Ammon's horn (tissue), 1 donor: Measurements from ENCODE around the gene MILR1.

Experiments used
- DNase-seq: peaks from one replicate; pipeline ENCODE4 v3.0.0-alpha.2; 2016; ENCODE audit warnings: low spot score

The MILR1 gene

GRCh38 chr17:64503341-64503740 is 54.4 kb downstream of the MILR1 start:
- no peak for DNase-seq

DNA sequence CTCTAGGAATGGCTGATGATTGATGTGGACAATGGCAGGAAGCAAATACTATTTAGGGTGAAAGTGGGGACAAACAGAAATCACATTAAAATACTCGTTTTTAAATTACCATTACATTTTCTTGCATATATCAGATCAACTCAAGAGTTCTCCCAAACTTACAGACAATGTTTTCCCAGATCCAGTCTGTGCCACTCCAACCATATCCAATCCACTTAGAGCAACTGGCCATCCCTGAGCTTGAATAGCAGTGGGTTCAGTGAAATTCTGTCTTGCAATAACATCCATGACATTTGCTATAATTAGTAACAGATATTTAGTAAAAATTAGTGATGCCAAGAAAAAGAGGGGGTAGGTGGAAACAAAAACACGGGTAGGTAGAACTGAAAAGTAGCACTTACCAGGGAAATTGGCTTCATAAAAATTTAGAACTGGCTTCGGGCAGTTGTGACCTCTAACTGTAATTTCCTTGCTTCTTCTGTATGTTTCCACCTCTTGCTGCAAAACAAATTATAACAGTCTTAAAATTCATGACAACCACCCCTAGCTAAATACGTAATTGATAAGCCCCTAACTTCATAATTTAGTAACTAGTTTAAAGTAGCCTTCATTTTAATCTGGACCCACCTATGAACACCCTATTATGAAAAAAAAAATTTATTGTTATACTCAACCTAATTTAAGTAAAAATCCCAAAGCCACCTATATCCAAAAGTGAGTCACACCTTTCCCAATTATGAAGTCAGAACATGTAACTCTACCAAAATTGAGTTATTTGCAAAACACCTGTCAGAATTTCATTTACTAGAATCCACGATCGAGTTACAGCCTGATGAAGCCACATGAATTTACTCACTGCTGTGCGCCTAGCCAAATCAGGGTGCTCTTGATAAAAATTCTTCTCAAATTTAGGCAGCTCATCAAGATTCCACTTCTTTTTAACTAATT is 55.2 kb downstream of the MILR1 start:
- DNase-seq = no peak

DNA sequence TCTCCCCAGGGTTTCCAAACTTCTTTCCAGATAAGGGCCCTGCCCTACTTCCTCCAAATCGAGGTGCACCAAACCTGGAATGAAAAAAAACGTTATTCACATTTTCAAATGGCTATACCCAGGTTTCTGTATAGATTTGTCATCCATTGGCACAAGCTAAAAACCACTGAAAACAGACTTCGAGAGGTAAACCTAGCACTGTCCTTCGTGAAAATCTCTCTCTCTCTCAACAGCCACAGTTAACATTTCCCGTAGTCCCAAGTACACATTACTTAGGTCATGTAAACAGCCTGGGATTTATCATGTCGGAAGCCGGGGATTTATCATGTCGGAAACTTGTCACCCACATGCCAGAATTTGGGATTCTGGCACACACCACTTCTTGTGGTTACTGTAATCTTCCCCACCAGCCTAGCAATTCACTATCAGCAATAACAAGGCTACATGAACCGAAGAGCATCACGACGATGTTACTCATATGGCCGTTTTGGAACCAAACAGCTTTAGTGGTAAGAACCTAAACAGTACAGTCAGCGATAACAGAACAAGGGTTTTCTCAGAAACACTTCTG is 55.9 kb downstream of the MILR1 start:
- DNase-seq = no peak

DNA sequence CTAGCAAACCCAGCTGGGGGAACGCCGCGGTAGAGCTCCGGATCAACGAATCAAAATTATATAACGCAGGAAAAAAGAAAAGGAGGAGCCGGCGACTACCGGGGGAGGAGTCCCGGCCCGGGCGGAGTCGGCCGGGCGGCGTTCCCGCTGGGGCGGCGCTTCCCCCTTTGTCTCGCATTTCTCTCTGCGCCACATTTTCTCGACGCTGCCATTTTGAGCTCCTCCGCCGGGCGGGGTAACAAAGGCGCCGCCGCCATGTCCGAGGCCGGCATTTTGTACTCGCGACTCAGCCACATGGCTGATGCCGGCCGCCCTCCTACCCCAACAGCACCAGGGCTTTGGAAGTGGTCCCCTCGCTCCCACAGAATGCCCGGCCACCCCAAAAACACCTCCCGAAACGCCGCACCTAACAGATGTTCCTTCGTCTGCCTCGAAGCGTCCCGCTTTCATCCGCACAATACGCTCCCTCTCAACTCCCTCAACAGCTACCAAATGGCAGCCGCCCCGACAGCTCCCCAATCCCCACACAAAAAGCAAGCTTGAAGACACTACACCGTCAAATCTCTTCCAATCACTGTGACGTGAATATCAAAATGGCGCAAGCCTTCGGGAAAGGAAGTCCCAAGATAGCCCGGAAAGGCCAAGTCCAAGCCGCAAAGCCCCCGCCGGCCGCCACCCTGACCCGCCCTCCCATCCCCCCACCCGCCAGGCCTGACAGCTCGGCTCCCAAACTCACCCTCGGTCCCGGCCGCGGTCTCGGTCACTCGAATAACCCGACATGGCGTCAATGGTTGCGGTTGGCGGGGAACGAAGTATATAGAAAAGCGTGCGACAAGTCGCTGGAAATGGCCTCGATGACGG is 56.7 kb downstream of the MILR1 start:
- DNase-seq = peak; percentile 88

- peak; percentile 97 for DNase-seq
These were observed 57.3 kb downstream of the MILR1 start, which contains the start of gene DDX5 for GRCh38 chr17:64506201-64506575. Gene DDX5, minus strand, starts transcription at chr17:64506289. Its CDS starts 170 bp downstream, at chr17:64506119.

- DNase-seq = peak; percentile 96
These were observed 57.9 kb downstream of the MILR1 start, which contains the start of gene CEP95 for GRCh38 chr17:64506576-64507412. Gene CEP95, plus strand, starts transcription at chr17:64506977. Its CDS starts 121 bp downstream, at chr17:64507098.

DNA sequence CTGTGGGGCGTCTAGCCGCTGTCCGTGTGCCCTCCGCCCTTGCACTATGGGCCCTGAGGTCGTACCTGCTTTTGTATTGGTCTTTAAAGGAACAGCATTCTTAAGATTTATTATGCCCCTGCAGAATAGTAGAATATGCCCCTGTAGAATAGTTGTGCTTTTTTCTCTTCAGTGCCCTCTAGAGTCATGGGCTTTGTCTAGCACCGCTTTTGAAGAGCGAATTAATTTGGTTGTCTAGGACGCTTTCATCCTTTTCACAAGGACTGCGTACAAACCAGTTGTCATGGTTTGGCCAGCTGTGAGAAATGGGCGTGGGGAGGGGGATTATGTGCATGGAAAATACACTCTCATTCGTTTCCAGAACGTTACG is 58.5 kb downstream of the MILR1 start:
- DNase-seq = peak; percentile 72

- no peak for DNase-seq
These were observed 59.8 kb downstream of the MILR1 start for GRCh38 chr17:64508683-64509082.

- no peak for DNase-seq
These were observed 60.3 kb downstream of the MILR1 start for GRCh38 chr17:64509179-64509578.

DNA sequence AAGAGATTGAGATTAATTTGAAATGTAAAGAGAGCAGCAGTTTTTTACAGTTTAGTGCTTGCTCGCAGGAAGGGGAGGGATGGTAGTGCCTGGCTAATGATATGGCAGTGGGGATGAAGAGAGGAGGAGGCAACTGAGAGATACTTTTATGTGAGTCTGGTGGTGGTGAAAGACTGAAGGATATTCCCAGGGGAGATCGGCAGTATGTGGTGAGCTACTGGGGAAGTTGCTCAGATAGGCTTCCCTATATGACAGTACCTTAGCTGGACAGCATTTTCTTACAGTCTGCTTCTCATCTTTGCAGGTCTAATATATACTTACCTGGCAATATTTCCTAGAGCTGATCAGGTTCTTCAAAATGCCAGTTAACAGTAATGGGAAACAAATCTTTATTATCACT is 66.5 kb downstream of the MILR1 start:
- DNase-seq = no peak

DNA sequence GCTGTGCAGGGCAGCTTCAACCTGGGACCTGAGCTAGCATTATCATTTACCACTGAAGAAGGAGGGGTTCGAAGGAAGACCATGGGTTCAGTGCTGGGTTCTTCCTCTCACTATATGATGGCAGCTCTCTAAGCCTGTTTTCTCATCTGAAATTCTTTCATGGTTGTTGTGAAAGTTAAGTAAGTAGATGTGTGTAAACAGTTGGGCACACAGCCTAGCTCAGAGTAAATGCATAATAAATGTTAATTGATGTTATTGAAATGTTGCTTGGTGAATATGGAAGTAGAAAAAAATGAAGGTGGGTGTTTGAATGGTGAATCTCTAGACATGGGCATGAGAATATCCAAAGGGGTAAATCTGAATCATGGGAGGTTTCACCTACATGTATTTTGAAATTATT is 66.9 kb downstream of the MILR1 start:
- DNase-seq = no peak
